ENCODE data around the gene RNF207. TPM values are rescaled to one million over a fixed set of nuclear protein-coding genes. Genes with fewer than 3 reads are reported as not detected.

The RNF207 gene
- total and polyA plus RNA-seq, 5 donors, result 33.7 to 97.4 (median 55.2) TPM

GRCh38 chr1:6234502-6235295, 28.8 kb downstream of the RNF207 start:
- ATAC-seq (no peak), DNase-seq (peak in 1 of 3 donors; percentile 19)
- H3K9me3 ChIP-seq (ENCODE audit: control insufficient read depth, low read length), result no peaks in the 10 kb centered on the region
- H3K27ac ChIP-seq (ENCODE audit: low read length), result peak overlapping the region; percentile 2
- 35% methylated on average over 20 of the region's 20 CpGs for WGBS
- peaks cover 7% of the 10 kb centered on the region for H3K4me1 ChIP-seq (ENCODE audit: control insufficient read depth, insufficient read depth, low read length)
- intact Hi-C loops (cut with DNase I), result no loop called here
- H3K27me3 ChIP-seq (ENCODE audit: control insufficient read depth, insufficient read depth), result no peaks in the 10 kb centered on the region
- peak overlapping the region; percentile 99 for H3K4me3 ChIP-seq (ENCODE audit: low read length)

GRCh38 chr1:6235296-6235677, 29.4 kb downstream of the RNF207 start:
- H3K4me1 ChIP-seq (ENCODE audit: control insufficient read depth, insufficient read depth, low read length), result peaks cover 7% of the 10 kb centered on the region
- under 1% methylated on average over 30 of the region's 30 CpGs for WGBS
- no peaks in the 10 kb centered on the region for H3K9me3 ChIP-seq (ENCODE audit: control insufficient read depth, low read length)
- DNase-seq, result peak in 1 of 3 donors; percentile 66
- peak in 1 of 2 donors; percentile 2 for ATAC-seq
- H3K27ac ChIP-seq (ENCODE audit: low read length), result no peak overlapping the region
- no peaks in the 10 kb centered on the region for H3K27me3 ChIP-seq (ENCODE audit: control insufficient read depth, insufficient read depth)
- peak overlapping the region; percentile 99 for H3K4me3 ChIP-seq (ENCODE audit: low read length)
- intact Hi-C loops (cut with DNase I), result no loop called here

GRCh38 chr1:6237093-6237492, 31.2 kb downstream of the RNF207 start:
- no peaks in the 10 kb centered on the region for H3K9me3 ChIP-seq (ENCODE audit: control insufficient read depth, low read length)
- WGBS, result 98% methylated on average over 4 of the region's 4 CpGs
- no peak overlapping the region for H3K4me3 ChIP-seq (ENCODE audit: low read length)
- H3K27ac ChIP-seq (ENCODE audit: low read length), result no peak overlapping the region
- peaks cover 5% of the 10 kb centered on the region for H3K4me1 ChIP-seq (ENCODE audit: control insufficient read depth, insufficient read depth, low read length)
- no peaks in the 10 kb centered on the region for H3K27me3 ChIP-seq (ENCODE audit: control insufficient read depth, insufficient read depth)
- peak in 1 of 3 donors; percentile 15 for DNase-seq
- intact Hi-C loops (cut with DNase I), result no loop called here
- no peak for ATAC-seq

GRCh38 chr1:6239213-6239752, 33.4 kb downstream of the RNF207 start:
- Histone ChIP-seq H3K27me3 (ENCODE audit: control insufficient read depth, insufficient read depth) (no peaks in the 10 kb centered on the region), H3K4me3 (ENCODE audit: low read length) (no peak overlapping the region), H3K4me1 (ENCODE audit: control insufficient read depth, insufficient read depth, low read length) (peaks cover 5% of the 10 kb centered on the region), H3K9me3 (ENCODE audit: control insufficient read depth, low read length) (no peaks in the 10 kb centered on the region), H3K27ac (ENCODE audit: low read length) (no peak overlapping the region)
- intact Hi-C loops (cut with DNase I), result no loop called here
- peak in 1 of 3 donors; percentile 1 for DNase-seq
- 36% methylated on average over 7 of the region's 7 CpGs for WGBS
- no peak for ATAC-seq

GRCh38 chr1:6239950-6240768, 34.2 kb downstream of the RNF207 start:
- Histone ChIP-seq H3K4me3 (ENCODE audit: low read length) (no peak overlapping the region), H3K4me1 (ENCODE audit: control insufficient read depth, insufficient read depth, low read length) (peaks cover 1% of the 10 kb centered on the region), H3K9me3 (ENCODE audit: control insufficient read depth, low read length) (no peaks in the 10 kb centered on the region), H3K27me3 (ENCODE audit: control insufficient read depth, insufficient read depth) (no peaks in the 10 kb centered on the region), H3K27ac (ENCODE audit: low read length) (no peak overlapping the region)
- peak in 1 of 3 donors; percentile 27 for DNase-seq
- intact Hi-C loops (cut with DNase I), result loop anchor here in 2 of 4 donors (5.0 to 10.0 kb wide), 2 partner anchors 43 to 195 kb away; partner anchors contain the start of genes KCNAB2 (in 1 of the 2) and RPL22 (in 1 of the 2)
- no peak for ATAC-seq
- 77% methylated on average over 17 of the region's 17 CpGs for WGBS

- no peak for DNase-seq
- Histone ChIP-seq H3K4me3 (ENCODE audit: low read length) (no peak overlapping the region), H3K27me3 (ENCODE audit: control insufficient read depth, insufficient read depth) (no peaks in the 10 kb centered on the region), H3K27ac (ENCODE audit: low read length) (no peak overlapping the region), H3K4me1 (ENCODE audit: control insufficient read depth, insufficient read depth, low read length) (no peaks in the 10 kb centered on the region), H3K9me3 (ENCODE audit: control insufficient read depth, low read length) (no peaks in the 10 kb centered on the region)
- WGBS, result 32% methylated on average over 33 of the region's 33 CpGs
- intact Hi-C loops (cut with DNase I), result loop anchor here in 2 of 4 donors (5.0 to 10.0 kb wide), 2 partner anchors 44 to 196 kb away; partner anchors contain the start of genes KCNAB2 (in 1 of the 2) and RPL22 (in 1 of the 2)
- no peak for ATAC-seq
These were observed 35.4 kb downstream of the RNF207 start for GRCh38 chr1:6241107-6241886.

- ATAC-seq, result no peak
- H3K4me1 ChIP-seq (ENCODE audit: control insufficient read depth, insufficient read depth, low read length), result no peaks in the 10 kb centered on the region
- H3K9me3 ChIP-seq (ENCODE audit: control insufficient read depth, low read length), result no peaks in the 10 kb centered on the region
- peak overlapping the region; percentile 12 for H3K4me3 ChIP-seq (ENCODE audit: low read length)
- no peak overlapping the region for H3K27ac ChIP-seq (ENCODE audit: low read length)
- intact Hi-C loops (cut with DNase I), result loop anchor here in 2 of 4 donors (5.0 to 10.0 kb wide), 2 partner anchors 45 to 197 kb away; partner anchors contain the start of genes KCNAB2 (in 1 of the 2) and RPL22 (in 1 of the 2)
- WGBS, result under 1% methylated on average over 98 of the region's 99 CpGs
- H3K27me3 ChIP-seq (ENCODE audit: control insufficient read depth, insufficient read depth), result no peaks in the 10 kb centered on the region
- DNase-seq, result peak in 2 of 3 donors; percentile 70 to 74
These were observed 36.2 kb downstream of the RNF207 start for GRCh38 chr1:6241887-6242740.

- 27% methylated on average over 20 of the region's 20 CpGs for WGBS
- Histone ChIP-seq H3K27ac (ENCODE audit: low read length) (no peak overlapping the region), H3K4me3 (ENCODE audit: low read length) (no peak overlapping the region), H3K9me3 (ENCODE audit: control insufficient read depth, low read length) (no peaks in the 10 kb centered on the region), H3K27me3 (ENCODE audit: control insufficient read depth, insufficient read depth) (no peaks in the 10 kb centered on the region), H3K4me1 (ENCODE audit: control insufficient read depth, insufficient read depth, low read length) (no peaks in the 10 kb centered on the region)
- DNase-seq, result peak in 1 of 3 donors; percentile 39
- ATAC-seq, result no peak
- intact Hi-C loops (cut with DNase I), result loop anchor here in 2 of 4 donors (5.0 to 10.0 kb wide), 2 partner anchors 46 to 198 kb away; partner anchors contain the start of genes KCNAB2 (in 1 of the 2) and RPL22 (in 1 of the 2)
These were observed 37.3 kb downstream of the RNF207 start for GRCh38 chr1:6243053-6243834.

- intact Hi-C loops (cut with DNase I), result loop anchor here in 2 of 4 donors (5.0 to 10.0 kb wide), 2 partner anchors 47 to 199 kb away; partner anchors contain the start of genes KCNAB2 (in 1 of the 2) and RPL22 (in 1 of the 2)
- Histone ChIP-seq H3K4me3 (ENCODE audit: low read length) (no peak within 1 kb of the TSS), H3K27me3 (ENCODE audit: control insufficient read depth, insufficient read depth) (no peaks in the 10 kb centered on the region), H3K27ac (ENCODE audit: low read length) (no peak within 1 kb of the TSS), H3K4me1 (ENCODE audit: control insufficient read depth, insufficient read depth, low read length) (no peaks in the 10 kb centered on the region), H3K9me3 (ENCODE audit: control insufficient read depth, low read length) (no peaks in the 10 kb centered on the region)
- 5% methylated on average over 16 of the region's 16 CpGs for WGBS
- ATAC-seq (no peak), DNase-seq (peak in 1 of 3 donors; percentile 40)
These were observed 38.1 kb downstream of the RNF207 start, which contains the start of gene HES3 for GRCh38 chr1:6243993-6244392. Gene HES3 (plus strand): TSS chr1:6244179. CDS start chr1:6244366, 187 bp downstream.

Measured in right cardiac atrium (tissue), 5 donors.